Measurements from ENCODE around the gene ZNF341. TPM values are rescaled to one million over a fixed set of nuclear protein-coding genes. Genes with fewer than 3 reads are reported as not detected.

Gene ZNF341
- total and polyA plus RNA-seq, 9 of the 15 experiments (the other 6 are each of a cell fraction or from before 2014, with no cell fraction given): 0.08 to 2.6 (median 1.0) TPM

- TF ChIP-seq FOXK2 (conservative IDR thresholded peaks at IDR 0.05 in 1 of 2, IDR thresholded peaks at IDR 0.05 in 1 of 2; ENCODE audit: low read depth in 2 of 2) (no peak), MTF1 (CRISPR knock-in tag; IDR thresholded peaks at IDR 0.05; ENCODE audit: borderline replicate concordance) (no peak), ELF4 (CRISPR knock-in tag; IDR thresholded peaks at IDR 0.05) (no peak), ZKSCAN1 (IDR thresholded peaks at IDR 0.05; ENCODE audit: low read depth, low read length) (no peak), OTX1 (CRISPR knock-in tag; IDR thresholded peaks at IDR 0.05) (no peak), MCM7 (IDR thresholded peaks at IDR 0.05) (no peak)
- TF ChIP-seq, protein P1, sequence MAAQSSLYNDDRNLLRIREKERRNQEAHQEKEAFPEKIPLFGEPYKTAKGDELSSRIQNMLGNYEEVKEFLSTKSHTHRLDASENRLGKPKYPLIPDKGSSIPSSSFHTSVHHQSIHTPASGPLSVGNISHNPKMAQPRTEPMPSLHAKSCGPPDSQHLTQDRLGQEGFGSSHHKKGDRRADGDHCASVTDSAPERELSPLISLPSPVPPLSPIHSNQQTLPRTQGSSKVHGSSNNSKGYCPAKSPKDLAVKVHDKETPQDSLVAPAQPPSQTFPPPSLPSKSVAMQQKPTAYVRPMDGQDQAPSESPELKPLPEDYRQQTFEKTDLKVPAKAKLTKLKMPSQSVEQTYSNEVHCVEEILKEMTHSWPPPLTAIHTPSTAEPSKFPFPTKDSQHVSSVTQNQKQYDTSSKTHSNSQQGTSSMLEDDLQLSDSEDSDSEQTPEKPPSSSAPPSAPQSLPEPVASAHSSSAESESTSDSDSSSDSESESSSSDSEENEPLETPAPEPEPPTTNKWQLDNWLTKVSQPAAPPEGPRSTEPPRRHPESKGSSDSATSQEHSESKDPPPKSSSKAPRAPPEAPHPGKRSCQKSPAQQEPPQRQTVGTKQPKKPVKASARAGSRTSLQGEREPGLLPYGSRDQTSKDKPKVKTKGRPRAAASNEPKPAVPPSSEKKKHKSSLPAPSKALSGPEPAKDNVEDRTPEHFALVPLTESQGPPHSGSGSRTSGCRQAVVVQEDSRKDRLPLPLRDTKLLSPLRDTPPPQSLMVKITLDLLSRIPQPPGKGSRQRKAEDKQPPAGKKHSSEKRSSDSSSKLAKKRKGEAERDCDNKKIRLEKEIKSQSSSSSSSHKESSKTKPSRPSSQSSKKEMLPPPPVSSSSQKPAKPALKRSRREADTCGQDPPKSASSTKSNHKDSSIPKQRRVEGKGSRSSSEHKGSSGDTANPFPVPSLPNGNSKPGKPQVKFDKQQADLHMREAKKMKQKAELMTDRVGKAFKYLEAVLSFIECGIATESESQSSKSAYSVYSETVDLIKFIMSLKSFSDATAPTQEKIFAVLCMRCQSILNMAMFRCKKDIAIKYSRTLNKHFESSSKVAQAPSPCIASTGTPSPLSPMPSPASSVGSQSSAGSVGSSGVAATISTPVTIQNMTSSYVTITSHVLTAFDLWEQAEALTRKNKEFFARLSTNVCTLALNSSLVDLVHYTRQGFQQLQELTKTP (IDR thresholded peaks at IDR 0.05; ENCODE audit: low read depth in 1 of 2, partially characterized antibody in 2 of 2): no peak
- TF ChIP-seq, protein P2, sequence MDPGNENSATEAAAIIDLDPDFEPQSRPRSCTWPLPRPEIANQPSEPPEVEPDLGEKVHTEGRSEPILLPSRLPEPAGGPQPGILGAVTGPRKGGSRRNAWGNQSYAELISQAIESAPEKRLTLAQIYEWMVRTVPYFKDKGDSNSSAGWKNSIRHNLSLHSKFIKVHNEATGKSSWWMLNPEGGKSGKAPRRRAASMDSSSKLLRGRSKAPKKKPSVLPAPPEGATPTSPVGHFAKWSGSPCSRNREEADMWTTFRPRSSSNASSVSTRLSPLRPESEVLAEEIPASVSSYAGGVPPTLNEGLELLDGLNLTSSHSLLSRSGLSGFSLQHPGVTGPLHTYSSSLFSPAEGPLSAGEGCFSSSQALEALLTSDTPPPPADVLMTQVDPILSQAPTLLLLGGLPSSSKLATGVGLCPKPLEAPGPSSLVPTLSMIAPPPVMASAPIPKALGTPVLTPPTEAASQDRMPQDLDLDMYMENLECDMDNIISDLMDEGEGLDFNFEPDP (CRISPR knock-in tag; IDR thresholded peaks at IDR 0.05): no peak
- TF ChIP-seq, protein P3, sequence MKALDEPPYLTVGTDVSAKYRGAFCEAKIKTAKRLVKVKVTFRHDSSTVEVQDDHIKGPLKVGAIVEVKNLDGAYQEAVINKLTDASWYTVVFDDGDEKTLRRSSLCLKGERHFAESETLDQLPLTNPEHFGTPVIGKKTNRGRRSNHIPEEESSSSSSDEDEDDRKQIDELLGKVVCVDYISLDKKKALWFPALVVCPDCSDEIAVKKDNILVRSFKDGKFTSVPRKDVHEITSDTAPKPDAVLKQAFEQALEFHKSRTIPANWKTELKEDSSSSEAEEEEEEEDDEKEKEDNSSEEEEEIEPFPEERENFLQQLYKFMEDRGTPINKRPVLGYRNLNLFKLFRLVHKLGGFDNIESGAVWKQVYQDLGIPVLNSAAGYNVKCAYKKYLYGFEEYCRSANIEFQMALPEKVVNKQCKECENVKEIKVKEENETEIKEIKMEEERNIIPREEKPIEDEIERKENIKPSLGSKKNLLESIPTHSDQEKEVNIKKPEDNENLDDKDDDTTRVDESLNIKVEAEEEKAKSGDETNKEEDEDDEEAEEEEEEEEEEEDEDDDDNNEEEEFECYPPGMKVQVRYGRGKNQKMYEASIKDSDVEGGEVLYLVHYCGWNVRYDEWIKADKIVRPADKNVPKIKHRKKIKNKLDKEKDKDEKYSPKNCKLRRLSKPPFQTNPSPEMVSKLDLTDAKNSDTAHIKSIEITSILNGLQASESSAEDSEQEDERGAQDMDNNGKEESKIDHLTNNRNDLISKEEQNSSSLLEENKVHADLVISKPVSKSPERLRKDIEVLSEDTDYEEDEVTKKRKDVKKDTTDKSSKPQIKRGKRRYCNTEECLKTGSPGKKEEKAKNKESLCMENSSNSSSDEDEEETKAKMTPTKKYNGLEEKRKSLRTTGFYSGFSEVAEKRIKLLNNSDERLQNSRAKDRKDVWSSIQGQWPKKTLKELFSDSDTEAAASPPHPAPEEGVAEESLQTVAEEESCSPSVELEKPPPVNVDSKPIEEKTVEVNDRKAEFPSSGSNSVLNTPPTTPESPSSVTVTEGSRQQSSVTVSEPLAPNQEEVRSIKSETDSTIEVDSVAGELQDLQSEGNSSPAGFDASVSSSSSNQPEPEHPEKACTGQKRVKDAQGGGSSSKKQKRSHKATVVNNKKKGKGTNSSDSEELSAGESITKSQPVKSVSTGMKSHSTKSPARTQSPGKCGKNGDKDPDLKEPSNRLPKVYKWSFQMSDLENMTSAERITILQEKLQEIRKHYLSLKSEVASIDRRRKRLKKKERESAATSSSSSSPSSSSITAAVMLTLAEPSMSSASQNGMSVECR (CRISPR knock-in tag; IDR thresholded peaks at IDR 0.05): peak; percentile 20; the same call in 1 of the 2 replicates
These were observed 46.3 kb upstream of the ZNF341 start (continued) for GRCh38 chr20:33685328-33686099.

All from K562 (cell line).